IMR-90 (cell line): ENCODE measurements around the gene DNAI7. TPM values are rescaled to one million over a fixed set of nuclear protein-coding genes. Genes with fewer than 3 reads are reported as not detected.

Source experiments
- ATAC-seq: fragments of 200-7000 bp; cut with Tn5 transposase; 2 replicates; pipeline ENCODE4 v1.9.1; 2020; ENCODE audit warnings: low read depth, mild to moderate bottlenecking, moderate library complexity
- BruUV-seq: library from RNA; stranded (reverse); fragments of 400-500 nt; replicated peaks from 2 replicates; lab custom pipeline; 2021; lab: Mats Ljungman, UMichigan
- CTCF ChIA-PET: fragments of 300-600 bp; formaldehyde crosslinking; extraction: SDS; loops from one replicate; lab custom pipeline; 2021; ENCODE audit warnings: antibody characterized with exemption; lab: Yijun Ruan, JAX
- POLR2A ChIA-PET: fragments of 300-600 bp; sonication (Branson Sonifier 250); formaldehyde crosslinking; loops from one replicate; lab custom pipeline; 2022; ENCODE audit warnings: antibody characterized with exemption; ENCODE audit not compliant: unreplicated experiment; lab: Charles Lee
- DNase-seq: peaks from one replicate; pipeline ENCODE4 v3.0.0; 2013
- H2AFZ ChIP-seq: replicated peaks from 2 replicates; pipeline ENCODE3; 2013; ENCODE audit warnings: low read length, mild to moderate bottlenecking; ENCODE audit not compliant: poor library complexity
- H2AK5ac ChIP-seq: 2 replicates; pipeline ENCODE4 v1.6.1; 2013; ENCODE audit warnings: low read depth, low read length, inconsistent platforms
- H2AK9ac ChIP-seq: replicated peaks from 2 replicates; pipeline ENCODE3; 2013; ENCODE audit warnings: mild to moderate bottlenecking, low read depth, low read length, moderate library complexity; ENCODE audit not compliant: poor library complexity
- H2BK120ac ChIP-seq: 2 replicates; pipeline ENCODE4 v1.6.1; 2013; ENCODE audit warnings: low read depth, low read length, inconsistent platforms
- H2BK15ac ChIP-seq: 3 replicates; pipeline ENCODE4 v1.6.1; 2013; ENCODE audit warnings: low read depth, low read length, inconsistent platforms
- H2BK20ac ChIP-seq: 2 replicates; pipeline ENCODE4 v1.6.1; 2013; ENCODE audit warnings: low read depth, mild to moderate bottlenecking, inconsistent platforms, low read length, moderate library complexity
- H2BK5ac ChIP-seq: 2 replicates; pipeline ENCODE4 v1.6.1; 2013; ENCODE audit warnings: mild to moderate bottlenecking, low read depth, low read length, inconsistent platforms; ENCODE audit not compliant: poor library complexity, severe bottlenecking
- H3K14ac ChIP-seq: replicated peaks from 2 replicates; pipeline ENCODE4 v1.6.1; 2013; ENCODE audit warnings: low read depth, low read length, inconsistent platforms
- H3K18ac ChIP-seq: 2 replicates; pipeline ENCODE4 v1.6.1; 2013; ENCODE audit warnings: low read depth, low read length, control low read depth
- H3K23ac ChIP-seq: 2 replicates; pipeline ENCODE4 v1.6.1; 2013; ENCODE audit warnings: low read depth, low read length, inconsistent platforms
- H3K27ac ChIP-seq: 2 replicates; pipeline ENCODE4 v1.5.1; 2013; ENCODE audit warnings: mild to moderate bottlenecking, control low read depth, low read length; ENCODE audit not compliant: insufficient read depth
- H3K27me3 ChIP-seq: 2 replicates; pipeline ENCODE4 v1.6.1; 2013; ENCODE audit warnings: low read length; ENCODE audit not compliant: control insufficient read depth, insufficient read depth
- H3K36me3 ChIP-seq: 2 replicates; pipeline ENCODE4 v1.6.1; 2013; ENCODE audit warnings: low read length, mixed read lengths; ENCODE audit not compliant: control insufficient read depth, insufficient read depth
- H3K4ac ChIP-seq: 2 replicates; pipeline ENCODE4 v1.6.1; 2013; ENCODE audit warnings: low read depth, low read length, inconsistent platforms
- H3K4me1 ChIP-seq: 2 replicates; pipeline ENCODE4 v1.6.1; 2013; ENCODE audit warnings: low read length, mixed read lengths; ENCODE audit not compliant: control insufficient read depth, insufficient read depth
- H3K4me2 ChIP-seq: 2 replicates; pipeline ENCODE4 v1.6.1; 2013; ENCODE audit warnings: low read depth, mild to moderate bottlenecking, control low read depth, low read length, moderate library complexity
- H3K4me3 ChIP-seq: 2 replicates; pipeline ENCODE4 v1.5.1; 2013; ENCODE audit warnings: low read depth, mild to moderate bottlenecking, control low read depth, low read length, moderate library complexity; ENCODE audit not compliant: insufficient read depth
- H3K56ac ChIP-seq: 2 replicates; pipeline ENCODE4 v1.6.1; 2013; ENCODE audit warnings: low read length, inconsistent platforms; ENCODE audit not compliant: insufficient read depth; ENCODE audit errors: extremely low read depth
- H3K79me1 ChIP-seq, 2 experiments: 2 replicates each; pipeline ENCODE4 v1.6.1; 2013; ENCODE audit warnings: low read length in 2 of 2, inconsistent platforms in 1 of 2, low read depth in 1 of 2
- H3K9ac ChIP-seq: 2 replicates; pipeline ENCODE4 v1.6.1; 2013; ENCODE audit warnings: low read depth, low read length, control low read depth
- H3K9me1 ChIP-seq: 2 replicates; pipeline ENCODE4 v1.6.1; 2013; ENCODE audit warnings: low read length, inconsistent platforms; ENCODE audit not compliant: insufficient read depth
- H3K9me3 ChIP-seq: 2 replicates; pipeline ENCODE4 v1.6.1; 2013; ENCODE audit warnings: low read length; ENCODE audit not compliant: control insufficient read depth, insufficient read depth
- H4K20me1 ChIP-seq: 2 replicates; pipeline ENCODE4 v1.6.1; 2013; ENCODE audit warnings: low read length, inconsistent platforms; ENCODE audit not compliant: insufficient read depth
- H4K5ac ChIP-seq: 2 replicates; pipeline ENCODE4 v1.6.1; 2013; ENCODE audit warnings: mild to moderate bottlenecking, low read depth, low read length, control low read depth
- H4K8ac ChIP-seq, 2 experiments: 2 replicates each; pipeline ENCODE4 v1.6.1; 2013; ENCODE audit warnings: low read depth in 2 of 2, low read length in 2 of 2, control low read depth in 1 of 2, inconsistent platforms in 1 of 2
- H4K91ac ChIP-seq: 2 replicates; pipeline ENCODE4 v1.6.1; 2013; ENCODE audit warnings: low read depth, low read length, inconsistent platforms; ENCODE audit not compliant: insufficient read depth
- ELK1 ChIP-seq: fragments of 150-350 bp; IDR thresholded peaks from 2 replicates; pipeline ENCODE4 v1.6.1; 2016; ENCODE audit warnings: low read depth, mild to moderate bottlenecking, low read length, moderate library complexity, borderline replicate concordance
- MXI1 ChIP-seq: IDR thresholded peaks from 2 replicates; pipeline ENCODE4 v1.6.1; 2012; ENCODE audit warnings: low read depth, mild to moderate bottlenecking, low read length, moderate library complexity, borderline replicate concordance
- RCOR1 ChIP-seq: IDR thresholded peaks from 2 replicates; pipeline ENCODE4 v1.6.1; 2012; ENCODE audit warnings: mild to moderate bottlenecking, low read length, improper control_type of control experiment; ENCODE audit not compliant: insufficient replicate concordance
- RFX5 ChIP-seq: IDR thresholded peaks from 2 replicates; pipeline ENCODE4 v1.8.0; 2012; ENCODE audit warnings: low read depth, mild to moderate bottlenecking, low read length, moderate library complexity
- SMC3 ChIP-seq: fragments of 150-350 bp; IDR thresholded peaks from 2 replicates; pipeline ENCODE4 v1.6.1; 2016; ENCODE audit warnings: low read depth, mild to moderate bottlenecking, antibody characterized with exemption, low read length, moderate library complexity
- WGBS, 2 experiments: methylation state at CpG; one replicate each; pipeline versions ENCODE4 v1.1.5 to v1.1.7; 2013; ENCODE audit warnings: missing lambda C conversion rate in 2 of 2; ENCODE audit not compliant: insufficient read length in 1 of 2; ENCODE audit errors: extremely low coverage in 2 of 2; 5-methylcytosine and 5-hydroxymethylcytosine counted together
- dilution Hi-C: fragments of 300-500 bp; cut with HindIII; formaldehyde crosslinking; loops from one replicate; pipeline ENCODE4 v1.14.3; 2018; ENCODE audit warnings: low sequenced_read_pairs; ENCODE audit not compliant: unreplicated experiment
- in situ Hi-C: fragments of 300-500 bp; cut with MboI; formaldehyde crosslinking; loops from 3 replicates; pipeline ENCODE4 v1.14.3; 2019; ENCODE audit warnings: low sequenced_read_pairs, inconsistent platforms, mixed read lengths
- intact Hi-C: fragments of 100-400 bp; cut with micrococcal nuclease; formaldehyde crosslinking; loops from 2 replicates; pipeline ENCODE4 v1.10.0; 2022
- polyA plus RNA-seq, 3 experiments: library from polyadenylated mRNA; depleted of rRNA; stranded (reverse); fragments of >200 nt; gene quantifications; 2 replicates each; pipeline ENCODE4 v1.2.3, GENCODE V29; 2012; ENCODE audit warnings: low replicate concordance in 1 of 3
- total RNA-seq: library from RNA; depleted of rRNA; stranded (reverse); fragments of >200 nt; gene quantifications from 2 replicates; pipeline ENCODE4 v1.2.3, GENCODE V29; 2012

Gene DNAI7
- total and polyA plus RNA-seq, 2 of the 4 experiments (the other 2 are of a cell fraction): under 0.01 to 0.07 TPM

- TF ChIP-seq MXI1 (no peak), RFX5 (no peak), SMC3 (no peak), RCOR1 (no peak), ELK1 (no peak)
- H4K20me1 ChIP-seq: no peaks in the 10 kb centered on the region
- no TSS peak for BruUV-seq
- no CpG with 5 or more reads among the region's 1 CpG for whole genome bisulfite sequencing, 2 experiments
- no peaks in the 10 kb centered on the region for H3K9me3 ChIP-seq
- H4K8ac ChIP-seq: peak overlapping the region in 1 of 2 experiments; percentile 68; a peak in 1 of 4 replicates
- H2BK20ac ChIP-seq: no peak overlapping the region
- no peak overlapping the region for H2BK120ac ChIP-seq
- dilution Hi-C loops (no loop called here), in situ Hi-C loops (no loop called here), intact Hi-C loops (no loop called here)
- H2AK9ac ChIP-seq: no peak overlapping the region
- peak; percentile 77 for DNase-seq
- peak overlapping the region; percentile 53; the same call in 1 of the 2 replicates for H3K27ac ChIP-seq
- H3K36me3 ChIP-seq: peaks cover 5% of the 10 kb centered on the region
- H2AK5ac ChIP-seq: peak overlapping the region; percentile 40; the same call in 1 of the 2 replicates
- peak overlapping the region; percentile 4; the same call in 1 of the 2 replicates for H4K91ac ChIP-seq
- H2BK5ac ChIP-seq: peak overlapping the region; percentile 75
- H3K9me1 ChIP-seq: peaks cover 12% of the 10 kb centered on the region
- ChIA-PET CTCF (no interaction called here), POLR2A (no interaction called here)
- H3K27me3 ChIP-seq: no peaks in the 10 kb centered on the region
- H3K79me1 ChIP-seq: peaks cover 11 to 47% of the 10 kb centered on the region in 2 experiments
- H3K14ac ChIP-seq: peak overlapping the region; percentile 54; the same call in 1 of the 2 replicates
- H3K18ac ChIP-seq: peak overlapping the region; percentile 47
- no peak overlapping the region for H3K4me3 ChIP-seq
- H2BK15ac ChIP-seq: no peak overlapping the region; the same call in 2 of the 3 replicates
- H3K23ac ChIP-seq: peak overlapping the region; percentile 35; the same call in 1 of the 2 replicates
- H2AFZ ChIP-seq: no peak overlapping the region
- H3K56ac ChIP-seq: no peak overlapping the region
- peak; percentile 82 for ATAC-seq
- H3K4me2 ChIP-seq: no peak overlapping the region
- H3K9ac ChIP-seq: no peak overlapping the region
- peaks cover 10% of the 10 kb centered on the region; the same call in 1 of the 2 replicates for H3K4me1 ChIP-seq
- H4K5ac ChIP-seq: no peak overlapping the region; the same call in 1 of the 2 replicates
- H3K4ac ChIP-seq: peak overlapping the region; percentile 18; the same call in 1 of the 2 replicates
These were observed 5.7 kb upstream of the DNAI7 start for GRCh38 chr12:25200703-25201102.
